ENCODE results near the gene LAYN.

The LAYN gene

DNA sequence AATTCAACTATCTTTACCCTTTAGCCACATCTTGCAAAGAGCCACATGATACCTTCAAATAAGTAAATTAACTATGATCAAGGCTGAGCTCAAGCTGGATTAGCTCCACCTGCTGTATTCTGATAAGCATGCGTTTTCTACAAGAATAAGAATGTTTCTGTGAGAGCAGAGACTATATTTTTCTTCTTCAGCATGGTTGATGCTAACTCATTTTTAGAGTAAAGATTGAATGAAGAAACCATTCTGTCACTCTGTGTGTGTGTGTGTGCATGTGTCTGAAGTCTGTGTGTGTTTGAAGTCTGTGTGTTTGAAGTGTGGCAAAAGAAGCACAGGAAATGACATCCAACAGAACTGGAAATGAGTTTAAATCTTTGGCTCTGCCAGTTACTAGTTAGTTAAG lies 12.0 kb upstream of the LAYN start:
- peak in 1 of 2 donors; percentile 29 for DNase-seq (ENCODE audit: low read depth in 2 of 2)
- no peak overlapping the region for H3K4me3 ChIP-seq (replicated peaks in 1 of 2; ENCODE audit: low read depth in 2 of 2, low read length in 2 of 2)
- TF ChIP-seq, protein P1, sequence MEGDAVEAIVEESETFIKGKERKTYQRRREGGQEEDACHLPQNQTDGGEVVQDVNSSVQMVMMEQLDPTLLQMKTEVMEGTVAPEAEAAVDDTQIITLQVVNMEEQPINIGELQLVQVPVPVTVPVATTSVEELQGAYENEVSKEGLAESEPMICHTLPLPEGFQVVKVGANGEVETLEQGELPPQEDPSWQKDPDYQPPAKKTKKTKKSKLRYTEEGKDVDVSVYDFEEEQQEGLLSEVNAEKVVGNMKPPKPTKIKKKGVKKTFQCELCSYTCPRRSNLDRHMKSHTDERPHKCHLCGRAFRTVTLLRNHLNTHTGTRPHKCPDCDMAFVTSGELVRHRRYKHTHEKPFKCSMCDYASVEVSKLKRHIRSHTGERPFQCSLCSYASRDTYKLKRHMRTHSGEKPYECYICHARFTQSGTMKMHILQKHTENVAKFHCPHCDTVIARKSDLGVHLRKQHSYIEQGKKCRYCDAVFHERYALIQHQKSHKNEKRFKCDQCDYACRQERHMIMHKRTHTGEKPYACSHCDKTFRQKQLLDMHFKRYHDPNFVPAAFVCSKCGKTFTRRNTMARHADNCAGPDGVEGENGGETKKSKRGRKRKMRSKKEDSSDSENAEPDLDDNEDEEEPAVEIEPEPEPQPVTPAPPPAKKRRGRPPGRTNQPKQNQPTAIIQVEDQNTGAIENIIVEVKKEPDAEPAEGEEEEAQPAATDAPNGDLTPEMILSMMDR (IDR thresholded peaks at IDR 0.05; ENCODE audit: low read depth, low read length), result no peak

DNA sequence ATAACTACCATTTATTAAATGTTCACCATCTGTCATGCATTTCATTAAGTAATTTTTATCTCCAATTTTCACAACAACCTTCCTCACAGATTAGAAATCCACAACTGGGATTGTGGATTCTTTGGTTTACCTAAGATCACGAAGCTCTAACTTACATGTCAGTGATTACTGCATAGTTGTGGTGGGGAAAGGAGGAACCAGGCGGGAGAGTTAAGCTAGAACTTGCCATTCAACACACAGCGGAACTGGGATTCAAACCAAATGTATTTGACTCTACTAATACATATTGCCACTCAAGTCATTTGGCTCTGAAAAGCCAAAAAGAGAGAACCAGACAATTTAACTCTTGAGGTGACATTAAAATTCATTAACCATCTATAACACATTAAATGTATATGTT lies 10.4 kb upstream of the LAYN start:
- DNase-seq (ENCODE audit: low read depth in 2 of 2), result peak in 1 of 2 donors; percentile 26
- no peak overlapping the region for H3K4me3 ChIP-seq (replicated peaks in 1 of 2; ENCODE audit: low read depth in 2 of 2, low read length in 2 of 2)
- TF ChIP-seq, protein P1 (IDR thresholded peaks at IDR 0.05; ENCODE audit: low read depth, low read length), result no peak

DNA sequence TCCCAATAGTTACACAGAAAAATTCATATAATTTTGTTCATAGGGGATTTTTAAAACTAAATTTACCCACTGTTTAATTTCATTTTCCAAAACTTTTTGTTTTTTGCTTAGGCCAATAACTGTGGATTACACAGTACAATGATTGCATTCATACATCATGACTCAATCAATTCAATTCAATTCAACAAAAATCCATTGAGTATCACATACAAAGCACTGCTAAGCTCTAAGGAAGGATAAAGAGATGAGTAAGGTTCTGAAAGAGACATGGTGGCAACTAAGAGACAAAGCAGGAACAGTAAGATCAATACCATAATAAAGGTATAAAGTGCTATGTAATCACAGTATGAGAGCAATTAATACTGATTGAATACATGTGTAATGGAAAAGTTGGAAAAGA lies 9.4 kb upstream of the LAYN start:
- peak in 1 of 2 donors; percentile 65 for DNase-seq (ENCODE audit: low read depth in 2 of 2)
- no peak overlapping the region for H3K4me3 ChIP-seq (replicated peaks in 1 of 2; ENCODE audit: low read depth in 2 of 2, low read length in 2 of 2)
- TF ChIP-seq, protein P1 (IDR thresholded peaks at IDR 0.05; ENCODE audit: low read depth, low read length), result no peak

DNA sequence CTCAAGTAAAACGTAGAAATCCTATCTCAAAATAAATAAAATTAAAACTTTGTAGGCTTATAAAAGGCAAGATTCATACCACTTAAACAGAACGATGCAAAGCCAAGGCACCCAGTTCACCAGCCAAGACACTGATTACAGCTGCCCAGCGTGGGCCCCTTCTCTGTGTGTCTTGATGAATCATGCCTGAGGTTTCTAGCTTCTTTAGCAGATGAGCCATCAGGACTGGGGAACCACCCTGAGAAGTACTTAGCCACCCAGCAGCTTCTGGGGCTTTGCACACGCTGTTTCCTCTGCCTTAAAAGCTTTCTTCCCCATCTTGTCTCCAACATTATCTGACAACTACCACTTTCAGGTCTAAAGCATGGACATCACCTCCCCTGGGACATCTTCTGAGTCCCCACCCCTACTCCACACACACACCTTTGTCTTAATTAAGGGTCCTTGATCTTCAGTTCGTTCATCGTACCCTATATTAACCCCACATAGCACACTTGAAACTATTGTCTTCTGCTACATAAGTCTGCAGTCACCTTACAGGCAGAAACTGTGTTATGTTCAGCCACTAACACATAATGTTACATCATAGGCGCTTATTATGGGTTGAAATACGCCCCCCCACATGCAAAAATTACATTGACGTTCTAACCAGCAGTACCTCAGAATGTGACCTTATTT lies 8.7 kb upstream of the LAYN start:
- peak; percentile 72 to 94 for DNase-seq (ENCODE audit: low read depth in 2 of 2)
- H3K4me3 ChIP-seq (replicated peaks in 1 of 2; ENCODE audit: low read depth in 2 of 2, low read length in 2 of 2), result no peak overlapping the region
- TF ChIP-seq, protein P1 (IDR thresholded peaks at IDR 0.05; ENCODE audit: low read depth, low read length), result no peak

DNA sequence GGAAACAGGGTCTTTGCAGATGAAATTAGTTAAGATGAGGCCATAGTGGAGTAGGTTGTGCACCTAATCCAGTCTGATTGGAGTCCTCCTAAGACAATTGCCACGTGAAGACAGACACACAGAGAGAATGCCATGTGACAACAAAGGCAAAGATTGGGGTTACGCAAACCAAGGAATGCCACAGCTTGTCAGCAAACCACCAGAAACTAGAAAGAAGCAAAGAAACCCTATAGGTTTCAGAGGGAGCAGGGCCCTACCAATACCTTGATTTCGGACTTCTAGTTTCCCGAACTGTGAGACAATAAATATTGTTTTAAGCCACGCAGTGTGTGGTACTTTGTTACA lies 8.2 kb upstream of the LAYN start:
- no peak for DNase-seq (ENCODE audit: low read depth in 2 of 2)
- no peak overlapping the region for H3K4me3 ChIP-seq (replicated peaks in 1 of 2; ENCODE audit: low read depth in 2 of 2, low read length in 2 of 2)
- TF ChIP-seq, protein P1 (IDR thresholded peaks at IDR 0.05; ENCODE audit: low read depth, low read length), result no peak

DNA sequence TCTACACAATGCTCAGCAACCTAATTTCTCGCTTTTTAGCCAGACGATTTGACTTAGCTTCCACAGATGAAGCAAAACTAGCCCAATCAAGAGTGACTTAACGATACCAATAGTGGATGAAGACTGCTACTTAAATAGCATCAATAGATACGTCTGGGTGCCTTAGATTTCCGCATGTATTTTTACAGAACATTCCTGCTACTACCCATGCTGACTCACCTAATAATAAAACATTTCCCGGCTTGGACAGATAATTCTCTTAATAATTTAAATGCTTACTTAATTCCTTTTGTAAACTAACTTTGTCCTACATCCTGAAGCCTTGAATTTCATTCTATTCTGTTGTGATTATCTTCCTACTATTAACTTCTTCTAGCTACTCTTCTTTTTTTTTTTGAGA lies 5.2 kb upstream of the LAYN start:
- H3K4me3 ChIP-seq (replicated peaks in 1 of 2; ENCODE audit: low read depth in 2 of 2, low read length in 2 of 2), result no peak overlapping the region
- TF ChIP-seq, protein P1 (IDR thresholded peaks at IDR 0.05; ENCODE audit: low read depth, low read length), result no peak
- no peak for DNase-seq (ENCODE audit: low read depth in 2 of 2)

DNA sequence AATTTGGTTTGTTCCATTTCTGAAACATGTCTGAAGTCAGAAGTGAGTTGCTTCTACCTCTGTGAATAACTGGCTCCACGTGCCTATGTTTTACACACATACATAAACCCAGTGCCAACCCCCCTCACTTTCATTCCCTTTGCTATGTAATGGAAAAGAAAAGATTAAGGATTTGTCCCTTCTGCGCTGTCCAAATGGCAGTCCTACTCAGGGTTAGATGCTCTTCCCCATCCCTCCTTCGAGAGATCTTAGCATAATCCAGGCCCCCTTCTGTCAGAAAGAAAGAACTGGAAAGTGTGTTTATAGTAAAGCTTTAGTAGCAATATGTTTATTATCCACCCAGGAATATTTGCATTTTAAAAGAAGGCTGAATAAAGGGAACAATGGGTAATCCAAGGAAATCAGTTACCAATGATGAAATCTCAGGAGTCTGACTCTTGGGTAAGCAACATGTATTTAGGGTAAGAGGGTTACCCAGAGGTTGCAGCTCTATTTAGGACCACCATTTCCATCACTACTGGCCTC lies 3.1 kb upstream of the LAYN start:
- TF ChIP-seq, protein P1 (IDR thresholded peaks at IDR 0.05; ENCODE audit: low read depth, low read length), result no peak
- DNase-seq (ENCODE audit: low read depth in 2 of 2), result no peak
- no peak overlapping the region for H3K4me3 ChIP-seq (replicated peaks in 1 of 2; ENCODE audit: low read depth in 2 of 2, low read length in 2 of 2)

All from cardiac fibroblast (primary cell).